WTC11 (cell line): ENCODE measurements around the gene KIF3B.

Source experiments
- TF ChIP-seq, protein P1 (sequence below): fragments of 200-600 bp; IDR thresholded peaks from 2 replicates; pipeline ENCODE4 v1.8.0; 2022; ENCODE audit warnings: antibody characterized with exemption
- TF ChIP-seq, protein P2 (sequence below): sonication (generic); formaldehyde crosslinking; IDR thresholded peaks from 2 replicates; pipeline ENCODE4 v1.8.0; 2022; ENCODE audit warnings: mild to moderate bottlenecking, missing genetic modification reagents
- TF ChIP-seq, protein P3 (sequence below): sonication (generic); formaldehyde crosslinking; IDR thresholded peaks from 2 replicates; pipeline ENCODE4 v1.8.1; 2023; ENCODE audit warnings: mild to moderate bottlenecking, missing genetic modification reagents, borderline replicate concordance

DNA sequence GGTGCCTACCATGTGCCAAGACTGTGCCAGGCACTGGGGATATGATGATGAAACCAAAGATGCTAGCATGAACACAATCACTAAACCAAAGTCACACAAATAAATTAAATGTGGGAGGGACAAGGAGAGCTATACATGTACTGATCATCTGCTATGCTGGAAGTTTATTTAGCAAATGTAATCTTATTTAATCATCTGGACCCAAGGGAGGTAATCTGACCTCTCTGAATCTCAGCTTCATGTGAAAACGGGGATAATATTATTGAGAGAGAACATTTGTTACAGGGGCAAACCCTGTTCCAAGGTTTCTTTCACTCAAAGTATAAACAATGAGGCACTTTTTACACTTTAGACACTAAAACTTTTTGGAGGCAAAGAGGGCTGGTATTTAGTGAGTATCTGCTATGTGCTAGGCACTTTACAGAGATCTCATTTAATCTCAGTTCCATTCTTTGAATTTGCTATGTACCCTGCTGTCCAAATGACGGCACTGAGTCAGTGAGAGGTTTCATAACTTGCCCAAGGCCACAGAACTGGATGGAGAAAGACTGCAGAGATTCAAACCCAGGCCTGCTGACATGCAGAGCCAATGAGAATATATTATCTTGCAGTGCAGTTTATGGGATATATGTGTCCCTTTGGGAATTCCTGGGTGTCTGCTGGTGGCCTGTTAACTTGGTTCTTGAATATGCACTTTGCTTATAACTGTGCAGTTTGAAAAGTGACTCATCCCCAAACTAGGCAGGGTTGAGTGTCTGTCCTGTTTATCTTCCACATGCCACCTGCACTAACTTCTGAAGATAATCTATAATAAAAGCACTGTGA is 77.4 kb downstream of the KIF3B start:
- TF ChIP-seq, protein P1, sequence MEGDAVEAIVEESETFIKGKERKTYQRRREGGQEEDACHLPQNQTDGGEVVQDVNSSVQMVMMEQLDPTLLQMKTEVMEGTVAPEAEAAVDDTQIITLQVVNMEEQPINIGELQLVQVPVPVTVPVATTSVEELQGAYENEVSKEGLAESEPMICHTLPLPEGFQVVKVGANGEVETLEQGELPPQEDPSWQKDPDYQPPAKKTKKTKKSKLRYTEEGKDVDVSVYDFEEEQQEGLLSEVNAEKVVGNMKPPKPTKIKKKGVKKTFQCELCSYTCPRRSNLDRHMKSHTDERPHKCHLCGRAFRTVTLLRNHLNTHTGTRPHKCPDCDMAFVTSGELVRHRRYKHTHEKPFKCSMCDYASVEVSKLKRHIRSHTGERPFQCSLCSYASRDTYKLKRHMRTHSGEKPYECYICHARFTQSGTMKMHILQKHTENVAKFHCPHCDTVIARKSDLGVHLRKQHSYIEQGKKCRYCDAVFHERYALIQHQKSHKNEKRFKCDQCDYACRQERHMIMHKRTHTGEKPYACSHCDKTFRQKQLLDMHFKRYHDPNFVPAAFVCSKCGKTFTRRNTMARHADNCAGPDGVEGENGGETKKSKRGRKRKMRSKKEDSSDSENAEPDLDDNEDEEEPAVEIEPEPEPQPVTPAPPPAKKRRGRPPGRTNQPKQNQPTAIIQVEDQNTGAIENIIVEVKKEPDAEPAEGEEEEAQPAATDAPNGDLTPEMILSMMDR: no peak
- TF ChIP-seq, protein P2, sequence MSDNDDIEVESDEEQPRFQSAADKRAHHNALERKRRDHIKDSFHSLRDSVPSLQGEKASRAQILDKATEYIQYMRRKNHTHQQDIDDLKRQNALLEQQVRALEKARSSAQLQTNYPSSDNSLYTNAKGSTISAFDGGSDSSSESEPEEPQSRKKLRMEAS (CRISPR knock-in tag): no peak
- TF ChIP-seq, protein P3, sequence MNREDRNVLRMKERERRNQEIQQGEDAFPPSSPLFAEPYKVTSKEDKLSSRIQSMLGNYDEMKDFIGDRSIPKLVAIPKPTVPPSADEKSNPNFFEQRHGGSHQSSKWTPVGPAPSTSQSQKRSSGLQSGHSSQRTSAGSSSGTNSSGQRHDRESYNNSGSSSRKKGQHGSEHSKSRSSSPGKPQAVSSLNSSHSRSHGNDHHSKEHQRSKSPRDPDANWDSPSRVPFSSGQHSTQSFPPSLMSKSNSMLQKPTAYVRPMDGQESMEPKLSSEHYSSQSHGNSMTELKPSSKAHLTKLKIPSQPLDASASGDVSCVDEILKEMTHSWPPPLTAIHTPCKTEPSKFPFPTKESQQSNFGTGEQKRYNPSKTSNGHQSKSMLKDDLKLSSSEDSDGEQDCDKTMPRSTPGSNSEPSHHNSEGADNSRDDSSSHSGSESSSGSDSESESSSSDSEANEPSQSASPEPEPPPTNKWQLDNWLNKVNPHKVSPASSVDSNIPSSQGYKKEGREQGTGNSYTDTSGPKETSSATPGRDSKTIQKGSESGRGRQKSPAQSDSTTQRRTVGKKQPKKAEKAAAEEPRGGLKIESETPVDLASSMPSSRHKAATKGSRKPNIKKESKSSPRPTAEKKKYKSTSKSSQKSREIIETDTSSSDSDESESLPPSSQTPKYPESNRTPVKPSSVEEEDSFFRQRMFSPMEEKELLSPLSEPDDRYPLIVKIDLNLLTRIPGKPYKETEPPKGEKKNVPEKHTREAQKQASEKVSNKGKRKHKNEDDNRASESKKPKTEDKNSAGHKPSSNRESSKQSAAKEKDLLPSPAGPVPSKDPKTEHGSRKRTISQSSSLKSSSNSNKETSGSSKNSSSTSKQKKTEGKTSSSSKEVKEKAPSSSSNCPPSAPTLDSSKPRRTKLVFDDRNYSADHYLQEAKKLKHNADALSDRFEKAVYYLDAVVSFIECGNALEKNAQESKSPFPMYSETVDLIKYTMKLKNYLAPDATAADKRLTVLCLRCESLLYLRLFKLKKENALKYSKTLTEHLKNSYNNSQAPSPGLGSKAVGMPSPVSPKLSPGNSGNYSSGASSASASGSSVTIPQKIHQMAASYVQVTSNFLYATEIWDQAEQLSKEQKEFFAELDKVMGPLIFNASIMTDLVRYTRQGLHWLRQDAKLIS (CRISPR knock-in tag): no peak
